Naive thymus-derived CD4-positive, alpha-beta T cell (primary cell): Measurements from ENCODE around the gene WWOX. TPM values are rescaled to one million over a fixed set of nuclear protein-coding genes. Genes with fewer than 3 reads are reported as not detected.

Experiments used
- ATAC-seq: fragments of 150-1000 bp; cut with Tn5 transposase; 2 replicates; pipeline ENCODE4 v1.10.0; 2021; ENCODE audit warnings: mild to moderate bottlenecking, moderate library complexity
- CTCF ChIA-PET: fragments of 350-600 bp; sonication (Branson Sonifier 250); formaldehyde crosslinking; loops from one replicate; lab custom pipeline; 2021; ENCODE audit warnings: antibody characterized with exemption; lab: Charles Lee
- POLR2A ChIA-PET: fragments of 350-600 bp; sonication (Branson Sonifier 250); formaldehyde crosslinking; loops from one replicate; lab custom pipeline; 2021; ENCODE audit warnings: antibody characterized with exemption, inconsistent platforms; lab: Charles Lee
- DNase-seq, 9 donors: peaks; one replicate each; pipeline versions ENCODE4 v3.0.0 to v3.0.0-alpha.2; 2020 to 2022; ENCODE audit warnings: mixed read lengths in 1 of 9
- H3K27ac ChIP-seq: one replicate; pipeline ENCODE4 v1.7.0; 2013; ENCODE audit warnings: mild to moderate bottlenecking, low read depth, low read length, moderate library complexity
- H3K27me3 ChIP-seq, 2 donors: one replicate each; pipeline ENCODE4 v1.7.0; 2013; ENCODE audit warnings: low read length in 2 of 2, mild to moderate bottlenecking in 2 of 2, moderate library complexity in 2 of 2; ENCODE audit not compliant: control insufficient read depth in 2 of 2, insufficient read depth in 2 of 2
- H3K36me3 ChIP-seq, 3 experiments: 1 replicate in 2 of 3; 2 replicates in 1 of 3; pipeline ENCODE4 v1.7.0; 2013; ENCODE audit warnings: low read length in 3 of 3, mild to moderate bottlenecking in 3 of 3, moderate library complexity in 1 of 3; ENCODE audit not compliant: insufficient read depth in 3 of 3, control insufficient read depth in 2 of 3
- H3K4me1 ChIP-seq, 2 donors: one replicate each; pipeline ENCODE4 v1.7.0; 2013; ENCODE audit warnings: low read length in 2 of 2, mild to moderate bottlenecking in 2 of 2, moderate library complexity in 1 of 2; ENCODE audit not compliant: control insufficient read depth in 2 of 2, insufficient read depth in 2 of 2
- H3K4me3 ChIP-seq: 2 replicates; pipeline ENCODE4 v1.7.0; 2013; ENCODE audit warnings: mild to moderate bottlenecking, low read length
- H3K9me3 ChIP-seq, 3 experiments: 1 replicate in 2 of 3; 2 replicates in 1 of 3; pipeline ENCODE4 v1.7.0; 2013; ENCODE audit warnings: low read length in 3 of 3; ENCODE audit not compliant: control insufficient read depth in 2 of 3
- H3K27ac Mint-ChIP-seq, 9 donors: one replicate each; pipeline ENCODE4 v1.8.0; 2020 to 2022; ENCODE audit warnings: mixed read lengths in 9 of 9, mild to moderate bottlenecking in 8 of 9, moderate library complexity in 5 of 9, inconsistent platforms in 2 of 9
- H3K27me3 Mint-ChIP-seq, 5 donors: one replicate each; pipeline ENCODE4 v1.8.0; 2021 to 2022; ENCODE audit warnings: mixed read lengths in 5 of 5, mild to moderate bottlenecking in 1 of 5
- H3K36me3 Mint-ChIP-seq, 5 donors: one replicate each; pipeline ENCODE4 v1.8.0; 2020 to 2022; ENCODE audit warnings: mixed read lengths in 5 of 5, mild to moderate bottlenecking in 3 of 5, inconsistent platforms in 1 of 5
- H3K4me1 Mint-ChIP-seq, 7 donors: one replicate each; pipeline ENCODE4 v1.8.0; 2020 to 2022; ENCODE audit warnings: mixed read lengths in 7 of 7, mild to moderate bottlenecking in 3 of 7, inconsistent platforms in 1 of 7
- H3K4me3 Mint-ChIP-seq, 10 donors: one replicate each; pipeline ENCODE4 v1.8.0; 2020 to 2022; ENCODE audit warnings: mild to moderate bottlenecking in 10 of 10, mixed read lengths in 10 of 10, moderate library complexity in 6 of 10, inconsistent platforms in 2 of 10
- H3K9me3 Mint-ChIP-seq, 11 donors: one replicate each; pipeline ENCODE4 v1.8.0; 2020 to 2022; ENCODE audit warnings: mixed read lengths in 11 of 11, mild to moderate bottlenecking in 4 of 11, inconsistent platforms in 1 of 11, moderate library complexity in 1 of 11
- intact Hi-C, 2 donors: fragments of 100-400 bp; cut with micrococcal nuclease; formaldehyde crosslinking; loops; one replicate each; pipeline ENCODE4 v1.15.1; 2023
- polyA plus RNA-seq, 2 donors: library from polyadenylated mRNA; unstranded; fragments of 300-500 nt; fragmentation: Illumina TruSeq; gene quantifications; one replicate each; pipeline ENCODE4 v1.2.3, GENCODE V29; 2021
- total RNA-seq, 6 experiments: library from RNA in 5 of 6; stranded (reverse) in 5 of 6; gene quantifications; 1 replicate in 5 of 6; 2 replicates in 1 of 6; pipeline ENCODE4 v1.2.3 and lab custom pipeline; 2021 to 2026

Gene WWOX
- total and polyA plus RNA-seq, 7 experiments from 2014 or later = 13.8 to 31.1 (median 20.8) TPM

DNA sequence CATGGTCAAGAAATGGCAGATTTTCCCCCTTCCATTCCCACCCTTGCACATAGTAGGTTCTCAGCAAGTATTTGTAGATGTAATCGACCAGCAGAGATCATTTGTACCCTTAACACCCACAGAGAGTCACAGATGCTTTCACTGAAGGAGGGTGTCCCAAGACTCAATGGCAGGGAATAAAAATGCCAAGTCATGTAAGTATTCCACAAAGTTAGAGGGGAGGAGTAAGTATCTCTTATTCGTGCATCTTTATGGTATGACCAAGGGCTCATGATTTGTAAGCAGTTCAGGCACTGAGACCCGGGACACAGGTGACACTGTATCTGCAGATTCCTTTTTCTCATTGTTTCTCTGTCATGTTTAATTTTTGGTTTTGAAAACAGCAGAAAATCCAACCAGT lies 1011.5 kb downstream of the WWOX start:
- intact Hi-C loops = no loop called here
- Mint-ChIP-seq H3K4me1 (no peaks in the 10 kb centered on the region), H3K9me3 (peaks cover 0 to 5% (median 0%) of the 10 kb centered on the region in 11 donors), H3K27me3 (no peaks in the 10 kb centered on the region), H3K36me3 (no peaks in the 10 kb centered on the region), H3K27ac (no peak overlapping the region), H3K4me3 (no peak overlapping the region)
- Histone ChIP-seq H3K9me3 (no peaks in the 10 kb centered on the region), H3K36me3 (no peaks in the 10 kb centered on the region), H3K4me3 (no peak overlapping the region), H3K27ac (no peak overlapping the region), H3K4me1 (no peaks in the 10 kb centered on the region), H3K27me3 (no peaks in the 10 kb centered on the region)
- ChIA-PET CTCF (no interaction called here), POLR2A (no interaction called here)
- ATAC-seq = no peak
- no peak for DNase-seq

DNA sequence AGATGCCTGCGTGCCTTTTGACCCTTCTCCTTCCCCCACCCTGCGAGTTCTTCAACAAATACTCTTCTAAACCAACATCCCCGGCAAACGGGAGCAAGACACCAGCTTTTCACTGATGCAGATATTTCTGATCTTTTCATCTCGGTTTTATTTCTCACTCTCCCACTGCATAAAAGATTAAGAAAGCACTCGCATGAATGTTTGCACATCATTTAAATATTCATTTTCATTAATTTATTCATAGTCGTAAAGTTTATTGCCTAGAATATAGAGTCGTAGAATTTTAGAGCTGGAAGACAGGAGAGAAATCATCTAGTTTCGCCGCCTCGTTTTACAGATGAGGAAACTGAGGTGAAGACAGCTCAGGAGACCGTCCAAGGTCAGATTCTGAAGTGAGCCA lies 1013.0 kb downstream of the WWOX start:
- H3K9me3 Mint-ChIP-seq = peaks cover 0 to 5% (median 0%) of the 10 kb centered on the region in 11 donors
- Histone ChIP-seq H3K36me3 (no peaks in the 10 kb centered on the region), H3K4me1 (no peaks in the 10 kb centered on the region), H3K27ac (no peak overlapping the region), H3K27me3 (no peaks in the 10 kb centered on the region), H3K9me3 (no peaks in the 10 kb centered on the region), H3K4me3 (no peak overlapping the region)
- DNase-seq (no peak), ATAC-seq (no peak)
- no peaks in the 10 kb centered on the region for H3K27me3 Mint-ChIP-seq
- no peaks in the 10 kb centered on the region for H3K4me1 Mint-ChIP-seq
- POLR2A ChIA-PET = no interaction called here
- no peak overlapping the region for H3K27ac Mint-ChIP-seq
- intact Hi-C loops = no loop called here
- CTCF ChIA-PET = no interaction called here
- no peak overlapping the region for H3K4me3 Mint-ChIP-seq
- no peaks in the 10 kb centered on the region for H3K36me3 Mint-ChIP-seq

- H3K9me3 ChIP-seq = no peaks in the 10 kb centered on the region
- no peaks in the 10 kb centered on the region for H3K36me3 ChIP-seq
- no peak overlapping the region for H3K4me3 Mint-ChIP-seq
- no peak overlapping the region for H3K27ac Mint-ChIP-seq
- DNase-seq (no peak), ATAC-seq (no peak)
- H3K4me1 ChIP-seq = no peaks in the 10 kb centered on the region
- no peaks in the 10 kb centered on the region for H3K27me3 Mint-ChIP-seq
- intact Hi-C loops = no loop called here
- ChIA-PET CTCF (no interaction called here), POLR2A (no interaction called here)
- peaks cover 0 to 2% of the 10 kb centered on the region in 2 donors for H3K27me3 ChIP-seq
- H3K36me3 Mint-ChIP-seq = peaks cover 0 to 5% (median 0%) of the 10 kb centered on the region in 5 donors
- peaks cover 0 to 10% (median 0%) of the 10 kb centered on the region in 11 donors for H3K9me3 Mint-ChIP-seq
- no peak overlapping the region for H3K4me3 ChIP-seq
- H3K27ac ChIP-seq = no peak overlapping the region
- peaks cover 0 to 1% (median 0%) of the 10 kb centered on the region in 7 donors for H3K4me1 Mint-ChIP-seq
These were observed 1014.4 kb downstream of the WWOX start for GRCh38 chr16:79113826-79114225.

DNA sequence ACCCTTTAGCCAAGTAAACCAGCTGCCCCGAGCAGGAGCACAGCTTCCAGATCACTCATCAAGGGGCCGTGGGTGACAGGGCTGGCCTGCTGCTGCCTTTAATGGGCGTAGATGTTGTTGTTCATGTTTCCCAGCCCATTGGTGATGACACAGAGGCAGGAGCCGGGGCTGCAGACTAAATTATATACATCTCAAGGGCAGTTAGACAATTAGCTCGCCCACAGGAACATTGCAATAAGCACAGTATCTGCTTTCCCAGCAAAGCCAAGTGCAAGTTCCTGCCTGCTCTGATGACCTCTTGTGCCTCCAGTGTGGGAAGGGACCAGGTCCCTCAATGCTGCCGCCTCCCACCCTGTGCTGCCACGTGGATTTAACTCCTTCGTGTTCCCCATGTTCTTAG lies 1015.3 kb downstream of the WWOX start:
- peaks cover 0 to 5% (median 0%) of the 10 kb centered on the region in 5 donors for H3K36me3 Mint-ChIP-seq

DNA sequence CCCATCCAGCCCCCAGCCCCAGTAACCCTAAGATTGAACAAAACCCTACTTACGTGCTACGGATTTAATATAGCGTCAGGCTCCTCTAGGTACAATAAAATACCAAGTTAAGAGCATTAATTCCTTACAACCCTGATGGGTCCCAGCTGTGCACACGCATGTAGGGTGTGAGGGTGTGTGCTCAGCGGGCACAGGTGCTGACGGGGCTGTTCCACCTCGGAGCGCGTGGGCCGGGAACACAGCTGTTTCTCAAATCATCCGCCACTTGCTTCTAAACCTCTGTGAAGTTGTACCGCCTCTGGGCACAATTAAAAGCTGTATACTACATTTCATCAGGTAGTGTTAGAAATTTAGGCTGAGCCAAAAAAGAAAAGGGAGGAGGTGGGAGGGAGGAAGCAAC lies 1022.5 kb downstream of the WWOX start:
- Histone ChIP-seq H3K4me3 (no peak overlapping the region), H3K4me1 (no peaks in the 10 kb centered on the region), H3K9me3 (no peaks in the 10 kb centered on the region), H3K27me3 (peaks cover 0 to 3% of the 10 kb centered on the region in 2 donors), H3K27ac (no peak overlapping the region), H3K36me3 (no peaks in the 10 kb centered on the region)
- ATAC-seq (no peak), DNase-seq (no peak)
- no peaks in the 10 kb centered on the region for H3K27me3 Mint-ChIP-seq
- CTCF ChIA-PET = no interaction called here
- peaks cover 0 to 19% (median 12%) of the 10 kb centered on the region in 11 donors for H3K9me3 Mint-ChIP-seq
- no peak overlapping the region for H3K27ac Mint-ChIP-seq
- no peak overlapping the region for H3K4me3 Mint-ChIP-seq
- H3K4me1 Mint-ChIP-seq = peaks cover 0 to 1% (median 0%) of the 10 kb centered on the region in 7 donors
- H3K36me3 Mint-ChIP-seq = peaks cover 0 to 8% (median 5%) of the 10 kb centered on the region in 5 donors
- intact Hi-C loops = no loop called here
- POLR2A ChIA-PET = no interaction called here

More for the DNA sequence above, 1015.3 kb downstream of the WWOX start:
- Histone ChIP-seq H3K36me3 (no peaks in the 10 kb centered on the region), H3K27me3 (peaks cover 0 to 3% of the 10 kb centered on the region in 2 donors), H3K4me1 (no peaks in the 10 kb centered on the region), H3K27ac (no peak overlapping the region), H3K9me3 (no peaks in the 10 kb centered on the region), H3K4me3 (no peak overlapping the region)
- Mint-ChIP-seq H3K9me3 (peaks cover 0 to 11% (median 0%) of the 10 kb centered on the region in 11 donors), H3K27me3 (no peaks in the 10 kb centered on the region), H3K4me1 (peaks cover 0 to 1% (median 0%) of the 10 kb centered on the region in 7 donors), H3K27ac (no peak overlapping the region), H3K4me3 (no peak overlapping the region)
- no peak for DNase-seq
- ATAC-seq = no peak
- intact Hi-C loops = no loop called here
- CTCF ChIA-PET = no interaction called here
- POLR2A ChIA-PET = no interaction called here

- peaks cover 0 to 3% of the 10 kb centered on the region in 2 donors for H3K27me3 ChIP-seq
- H3K9me3 Mint-ChIP-seq = peaks cover 0 to 19% (median 12%) of the 10 kb centered on the region in 11 donors
- H3K4me3 ChIP-seq = no peak overlapping the region
- ChIA-PET CTCF (no interaction called here), POLR2A (no interaction called here)
- ATAC-seq (no peak), DNase-seq (no peak)
- peaks cover 0 to 1% (median 0%) of the 10 kb centered on the region in 7 donors for H3K4me1 Mint-ChIP-seq
- H3K27ac ChIP-seq = no peak overlapping the region
- no peaks in the 10 kb centered on the region for H3K27me3 Mint-ChIP-seq
- H3K9me3 ChIP-seq = no peaks in the 10 kb centered on the region
- H3K4me1 ChIP-seq = no peaks in the 10 kb centered on the region
- H3K27ac Mint-ChIP-seq = no peak overlapping the region
- no peak overlapping the region for H3K4me3 Mint-ChIP-seq
- H3K36me3 ChIP-seq = no peaks in the 10 kb centered on the region
- intact Hi-C loops = no loop called here
- H3K36me3 Mint-ChIP-seq = peaks cover 0 to 8% (median 5%) of the 10 kb centered on the region in 5 donors
These were observed 1022.9 kb downstream of the WWOX start for GRCh38 chr16:79122343-79122742.

- H3K27ac Mint-ChIP-seq = no peak overlapping the region
- CTCF ChIA-PET = no interaction called here
- H3K36me3 Mint-ChIP-seq = peaks cover 0 to 7% (median 0%) of the 10 kb centered on the region in 5 donors
- no peaks in the 10 kb centered on the region for H3K9me3 ChIP-seq
- H3K9me3 Mint-ChIP-seq = peaks cover 0 to 17% (median 9%) of the 10 kb centered on the region in 11 donors
- ATAC-seq (no peak), DNase-seq (no peak)
- no peak overlapping the region for H3K27ac ChIP-seq
- intact Hi-C loops = no loop called here
- H3K36me3 ChIP-seq = no peaks in the 10 kb centered on the region
- no peak overlapping the region for H3K4me3 Mint-ChIP-seq
- POLR2A ChIA-PET = no interaction called here
- H3K27me3 ChIP-seq = no peaks in the 10 kb centered on the region
- H3K4me1 ChIP-seq = no peaks in the 10 kb centered on the region
- peaks cover 0 to 1% (median 0%) of the 10 kb centered on the region in 7 donors for H3K4me1 Mint-ChIP-seq
- H3K27me3 Mint-ChIP-seq = no peaks in the 10 kb centered on the region
- H3K4me3 ChIP-seq = no peak overlapping the region
These were observed 1024.7 kb downstream of the WWOX start for GRCh38 chr16:79124016-79124756.
